CD4-positive, alpha-beta T cell (primary cell): ENCODE results near the gene NPIPA7. TPM values are rescaled to one million over a fixed set of nuclear protein-coding genes. Genes with fewer than 3 reads are reported as not detected.
"Not testable (repeated sequence)": the region's sequence is repeated elsewhere in the genome, so short reads cannot be mapped to it uniquely, and the experiment has no call there.

Experiments
- ATAC-seq: fragments of 200-7000 bp; cut with Tn5 transposase; one replicate; pipeline ENCODE4 v1.10.0; 2022; ENCODE audit warnings: mild to moderate bottlenecking; ENCODE audit not compliant: poor library complexity
- CTCF ChIA-PET: fragments of 350-600 bp; sonication (Branson Sonifier 250); formaldehyde crosslinking; loops from one replicate; lab custom pipeline; 2021; ENCODE audit warnings: antibody characterized with exemption, inconsistent platforms; lab: Charles Lee
- POLR2A ChIA-PET: fragments of 350-600 bp; sonication (Branson Sonifier 250); formaldehyde crosslinking; loops from one replicate; lab custom pipeline; 2021; ENCODE audit warnings: antibody characterized with exemption, inconsistent platforms; lab: Charles Lee
- DNase-seq, 14 experiments: peaks; one replicate each; pipeline ENCODE4 v3.0.0-alpha.2; 2013 to 2020; ENCODE audit warnings: mixed read lengths in 2 of 14
- H3K27ac ChIP-seq, 2 donors: one replicate each; pipeline versions ENCODE4 v1.5.1 to v1.7.0; 2013; ENCODE audit warnings: low read length in 2 of 2, low read depth in 1 of 2, mild to moderate bottlenecking in 1 of 2
- H3K27me3 ChIP-seq, 2 experiments: 1 replicate in 1 of 2; 2 replicates in 1 of 2; pipeline versions ENCODE4 v1.6.1 to v1.7.0; 2013; ENCODE audit warnings: low read length in 2 of 2, control low read depth in 1 of 2, mild to moderate bottlenecking in 1 of 2, moderate library complexity in 1 of 2; ENCODE audit not compliant: insufficient read depth in 2 of 2, control insufficient read depth in 1 of 2
- H3K36me3 ChIP-seq: one replicate; pipeline ENCODE4 v1.6.1; 2013; ENCODE audit warnings: low read length, control low read depth; ENCODE audit not compliant: insufficient read depth
- H3K4me1 ChIP-seq: one replicate; pipeline ENCODE4 v1.6.1; 2013; ENCODE audit warnings: low read length, control low read depth; ENCODE audit not compliant: insufficient read depth
- H3K4me3 ChIP-seq: one replicate; pipeline ENCODE4 v1.5.1; 2013; ENCODE audit warnings: mild to moderate bottlenecking, low read length, moderate library complexity
- H3K9me3 ChIP-seq, 2 experiments: 1 replicate in 1 of 2; 2 replicates in 1 of 2; pipeline versions ENCODE4 v1.6.1 to v1.7.0; 2013; ENCODE audit warnings: low read length in 2 of 2, mild to moderate bottlenecking in 2 of 2, control low read depth in 1 of 2, moderate library complexity in 1 of 2; ENCODE audit not compliant: control insufficient read depth in 1 of 2, insufficient read depth in 1 of 2
- H3K27ac Mint-ChIP-seq: one replicate; pipeline ENCODE4 v1.8.0; 2020; ENCODE audit warnings: mixed read lengths
- H3K27me3 Mint-ChIP-seq: one replicate; pipeline ENCODE4 v1.8.0; 2021; ENCODE audit warnings: mixed read lengths
- H3K36me3 Mint-ChIP-seq: one replicate; pipeline ENCODE4 v1.8.0; 2021; ENCODE audit warnings: low read depth, mixed read lengths
- H3K4me1 Mint-ChIP-seq: one replicate; pipeline ENCODE4 v1.8.0; 2021; ENCODE audit warnings: low read depth, mixed read lengths
- H3K4me3 Mint-ChIP-seq: one replicate; pipeline ENCODE4 v1.8.0; 2020; ENCODE audit warnings: mild to moderate bottlenecking, mixed read lengths
- H3K9me3 Mint-ChIP-seq: one replicate; pipeline ENCODE4 v1.8.0; 2020; ENCODE audit warnings: mixed read lengths
- intact Hi-C, 2 experiments: fragments of 100-400 bp; cut with DNase I in 1 of 2; cut with micrococcal nuclease in 1 of 2; formaldehyde crosslinking; loops; one replicate each; pipeline versions ENCODE4 v1.15.1 to v1.9.0; 2023 to 2025; cut with DNase I, micrococcal nuclease
- total RNA-seq, 174 experiments: library from RNA in 2 of 174; stranded (reverse) in 2 of 174; gene quantifications; one replicate each; pipeline ENCODE4 v1.2.3 and lab custom pipeline; 2021 to 2026

The NPIPA7 gene
- total RNA-seq, 2 experiments from 2014 or later: 6.3 to 8.3 TPM

DNA sequence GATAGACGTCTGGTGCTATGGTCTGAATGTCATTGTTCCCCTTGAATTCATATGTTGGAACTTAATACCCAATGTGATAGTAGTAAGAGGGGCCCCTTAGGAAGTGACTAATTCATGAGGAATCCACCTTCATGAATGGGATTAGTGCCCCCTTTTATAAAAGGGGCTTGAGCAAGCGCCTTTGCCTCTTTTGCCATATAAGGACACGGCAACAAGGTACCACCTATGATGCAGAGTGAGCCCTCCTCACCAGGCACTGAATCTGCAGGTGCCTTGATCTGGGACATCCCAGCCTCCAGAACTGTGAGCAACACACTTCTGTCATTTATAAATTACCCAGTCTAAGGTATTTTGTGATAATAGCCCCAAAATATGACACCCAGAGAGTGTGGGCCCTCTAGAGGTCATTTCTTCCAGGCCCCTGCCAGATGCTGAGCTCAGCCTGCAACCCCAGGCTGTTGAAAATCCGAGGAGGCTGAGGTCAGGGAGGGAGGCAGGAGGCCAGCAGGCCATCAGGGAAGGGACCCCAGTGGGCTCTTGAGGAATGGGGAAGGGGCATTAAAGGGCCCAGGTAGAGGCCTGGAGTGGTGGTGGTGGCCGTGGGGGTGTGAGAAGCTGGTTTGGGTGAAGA lies 39.1 kb downstream of the NPIPA7 start:
- H3K9me3 ChIP-seq, ATAC-seq, H3K27ac Mint-ChIP-seq, H3K36me3 ChIP-seq, H3K4me1 Mint-ChIP-seq, CTCF ChIA-PET, H3K4me3 Mint-ChIP-seq, H3K9me3 Mint-ChIP-seq, DNase-seq, intact Hi-C loops, POLR2A ChIA-PET, H3K27me3 ChIP-seq, H3K27me3 Mint-ChIP-seq, H3K4me3 ChIP-seq, H3K36me3 Mint-ChIP-seq, H3K27ac ChIP-seq, H3K4me1 ChIP-seq: not testable (repeated sequence)

GRCh38 chr16:16420515-16420914 lies 41.6 kb downstream of the NPIPA7 start:
- H3K4me3 ChIP-seq, H3K4me1 ChIP-seq, H3K27ac Mint-ChIP-seq, H3K4me3 Mint-ChIP-seq, H3K9me3 Mint-ChIP-seq, H3K36me3 ChIP-seq, POLR2A ChIA-PET, H3K27ac ChIP-seq, H3K4me1 Mint-ChIP-seq, ATAC-seq, H3K36me3 Mint-ChIP-seq, H3K27me3 Mint-ChIP-seq, H3K9me3 ChIP-seq, H3K27me3 ChIP-seq, DNase-seq, CTCF ChIA-PET, intact Hi-C loops: not testable (repeated sequence)

GRCh38 chr16:16425146-16425545 lies 46.2 kb downstream of the NPIPA7 start:
- DNase-seq, H3K4me1 Mint-ChIP-seq, H3K27ac ChIP-seq, intact Hi-C loops, H3K36me3 ChIP-seq, H3K27me3 ChIP-seq, H3K9me3 ChIP-seq, H3K9me3 Mint-ChIP-seq, ATAC-seq, H3K27ac Mint-ChIP-seq, H3K27me3 Mint-ChIP-seq, POLR2A ChIA-PET, CTCF ChIA-PET, H3K36me3 Mint-ChIP-seq, H3K4me3 ChIP-seq, H3K4me1 ChIP-seq, H3K4me3 Mint-ChIP-seq: not testable (repeated sequence)

DNA sequence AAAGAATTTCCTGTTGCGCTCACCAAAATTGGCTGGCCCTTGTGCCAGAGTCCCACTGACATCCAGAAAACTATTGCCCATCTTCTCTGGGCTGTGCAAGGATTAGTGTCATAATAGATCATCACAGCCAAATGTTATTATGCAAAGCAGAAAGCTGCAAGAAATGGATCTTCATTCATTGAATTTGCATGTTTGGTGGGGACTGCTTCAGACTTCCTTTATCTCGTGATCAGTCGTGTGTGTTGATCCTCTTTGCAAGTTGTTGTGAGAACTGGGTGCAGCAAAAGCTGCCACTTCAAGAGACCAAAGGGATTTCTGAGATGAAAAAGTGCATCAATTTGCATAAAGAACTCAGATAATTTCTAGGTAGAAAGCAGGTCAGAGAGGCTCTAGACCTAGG lies 52.2 kb downstream of the NPIPA7 start:
- H3K36me3 Mint-ChIP-seq, H3K36me3 ChIP-seq, H3K4me1 Mint-ChIP-seq, H3K9me3 Mint-ChIP-seq, H3K27me3 Mint-ChIP-seq, H3K4me1 ChIP-seq, H3K27ac ChIP-seq, POLR2A ChIA-PET, CTCF ChIA-PET, H3K4me3 Mint-ChIP-seq, H3K9me3 ChIP-seq, H3K4me3 ChIP-seq, intact Hi-C loops, ATAC-seq, H3K27me3 ChIP-seq, H3K27ac Mint-ChIP-seq, DNase-seq: not testable (repeated sequence)

GRCh38 chr16:16434711-16435110 lies 55.8 kb downstream of the NPIPA7 start:
- H3K36me3 Mint-ChIP-seq, H3K36me3 ChIP-seq, ATAC-seq, H3K4me3 Mint-ChIP-seq, H3K4me1 Mint-ChIP-seq, H3K27ac ChIP-seq, H3K27me3 ChIP-seq, intact Hi-C loops, CTCF ChIA-PET, H3K9me3 ChIP-seq, DNase-seq, H3K9me3 Mint-ChIP-seq, POLR2A ChIA-PET, H3K27ac Mint-ChIP-seq, H3K4me1 ChIP-seq, H3K4me3 ChIP-seq, H3K27me3 Mint-ChIP-seq: not testable (repeated sequence)

DNA sequence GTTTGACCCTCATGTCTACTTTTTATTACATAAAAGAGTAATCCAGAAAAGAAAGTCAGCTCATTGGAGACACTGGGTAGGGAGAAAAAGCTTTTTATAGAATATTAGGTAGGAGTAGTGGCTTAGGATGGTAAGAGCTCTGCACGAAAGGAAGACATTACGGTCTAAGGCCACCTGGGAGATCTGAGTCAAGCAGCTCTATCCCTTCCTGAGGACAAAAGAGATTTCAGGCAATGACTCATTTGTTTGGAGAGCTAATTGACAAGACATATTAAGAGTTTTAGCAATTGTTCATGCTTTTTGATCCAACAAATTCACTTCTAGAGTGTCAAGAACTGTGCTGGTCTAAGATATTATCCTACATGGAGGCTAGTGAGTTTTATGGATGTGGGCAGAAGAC lies 62.5 kb downstream of the NPIPA7 start:
- H3K27me3 ChIP-seq, H3K27me3 Mint-ChIP-seq, H3K36me3 Mint-ChIP-seq, H3K27ac Mint-ChIP-seq, H3K4me1 ChIP-seq, ATAC-seq, H3K36me3 ChIP-seq, H3K27ac ChIP-seq, H3K9me3 ChIP-seq, H3K4me3 Mint-ChIP-seq, intact Hi-C loops, H3K9me3 Mint-ChIP-seq, H3K4me3 ChIP-seq, H3K4me1 Mint-ChIP-seq, DNase-seq, POLR2A ChIA-PET, CTCF ChIA-PET: not testable (repeated sequence)
